H9 (cell line): ENCODE data around the gene SEZ6. TPM values are rescaled to one million over a fixed set of nuclear protein-coding genes. Genes with fewer than 3 reads are reported as not detected.

Source experiments
- DNase-seq: peaks from one replicate; pipeline ENCODE4 v3.0.0-alpha.2; 2017
- H2AFZ ChIP-seq: one replicate; pipeline ENCODE4 v1.6.1; 2013; ENCODE audit warnings: mild to moderate bottlenecking, low read length, control low read depth, moderate library complexity
- H2AK5ac ChIP-seq: 2 replicates; pipeline ENCODE4 v1.6.1; 2013; ENCODE audit warnings: low read length, control low read depth, mixed read lengths; ENCODE audit not compliant: insufficient read length
- H2BK120ac ChIP-seq: one replicate; pipeline ENCODE4 v1.6.1; 2013; ENCODE audit warnings: low read depth, mild to moderate bottlenecking, low read length, control low read depth, inconsistent platforms; ENCODE audit not compliant: poor library complexity, severe bottlenecking
- H2BK12ac ChIP-seq: 2 replicates; pipeline ENCODE4 v1.6.1; 2013; ENCODE audit warnings: low read length, control low read depth, mixed read lengths, low read depth; ENCODE audit not compliant: insufficient read length
- H2BK15ac ChIP-seq: 2 replicates; pipeline ENCODE4 v1.6.1; 2013; ENCODE audit warnings: low read depth, low read length, control low read depth
- H2BK20ac ChIP-seq: one replicate; pipeline ENCODE4 v1.6.1; 2013; ENCODE audit warnings: low read depth, mild to moderate bottlenecking, low read length, control low read depth, inconsistent platforms; ENCODE audit not compliant: poor library complexity, severe bottlenecking
- H2BK5ac ChIP-seq: 2 replicates; pipeline ENCODE4 v1.6.1; 2013; ENCODE audit warnings: low read length, control low read depth, mixed read lengths; ENCODE audit not compliant: insufficient read length
- H3K14ac ChIP-seq: 2 replicates; pipeline ENCODE4 v1.6.1; 2013; ENCODE audit warnings: low read length, control low read depth; ENCODE audit not compliant: insufficient read depth
- H3K18ac ChIP-seq: 2 replicates; pipeline ENCODE4 v1.6.1; 2013; ENCODE audit warnings: low read depth, mild to moderate bottlenecking, mixed read lengths, low read length, control low read depth; ENCODE audit not compliant: insufficient read length
- H3K23ac ChIP-seq: 2 replicates; pipeline ENCODE4 v1.6.1; 2013; ENCODE audit warnings: low read length, control low read depth, mixed read lengths, low read depth; ENCODE audit not compliant: insufficient read length
- H3K23me2 ChIP-seq: 2 replicates; pipeline ENCODE4 v1.6.1; 2013; ENCODE audit warnings: low read depth, mild to moderate bottlenecking, mixed read lengths, low read length, control low read depth; ENCODE audit not compliant: insufficient read length, poor library complexity, severe bottlenecking
- H3K27ac ChIP-seq: 2 replicates; pipeline ENCODE4 v1.5.1; 2013; ENCODE audit warnings: low read length, control low read depth, mixed read lengths, low read depth; ENCODE audit not compliant: insufficient read length
- H3K27me3 ChIP-seq: 2 replicates; pipeline ENCODE4 v1.6.1; 2013; ENCODE audit warnings: low read length, control low read depth, inconsistent platforms; ENCODE audit not compliant: insufficient read depth
- H3K4ac ChIP-seq: 2 replicates; pipeline ENCODE4 v1.6.1; 2013; ENCODE audit warnings: low read depth, mild to moderate bottlenecking, control low read depth, inconsistent platforms, low read length, moderate library complexity
- H3K4me1 ChIP-seq: 2 replicates; pipeline ENCODE4 v1.6.1; 2013; ENCODE audit warnings: low read length, control low read depth, inconsistent platforms; ENCODE audit not compliant: insufficient read depth
- H3K4me2 ChIP-seq: 2 replicates; pipeline ENCODE4 v1.6.1; 2013; ENCODE audit warnings: low read length, control low read depth, mixed read lengths; ENCODE audit not compliant: insufficient read length, insufficient read depth
- H3K56ac ChIP-seq: 2 replicates; pipeline ENCODE4 v1.6.1; 2013; ENCODE audit warnings: low read depth, mild to moderate bottlenecking, mixed read lengths, low read length, control low read depth; ENCODE audit not compliant: insufficient read length
- H3K79me1 ChIP-seq: 2 replicates; pipeline ENCODE4 v1.6.1; 2013; ENCODE audit warnings: low read depth, mild to moderate bottlenecking, moderate library complexity, low read length, control low read depth, inconsistent platforms; ENCODE audit not compliant: insufficient read depth, poor library complexity, severe bottlenecking
- H3K79me2 ChIP-seq: 2 replicates; pipeline ENCODE4 v1.6.1; 2013; ENCODE audit warnings: low read length, control low read depth, inconsistent platforms; ENCODE audit not compliant: insufficient read depth
- H3K9ac ChIP-seq: 2 replicates; pipeline ENCODE4 v1.6.1; 2013; ENCODE audit warnings: low read length, control low read depth, mixed read lengths; ENCODE audit not compliant: insufficient read length; ENCODE audit errors: extremely low read depth
- H3K9me3 ChIP-seq: one replicate; pipeline ENCODE4 v1.6.1; 2013; ENCODE audit warnings: low read depth, low read length, inconsistent platforms; ENCODE audit not compliant: control insufficient read depth
- H3T11ph ChIP-seq: one replicate; pipeline ENCODE4 v1.6.1; 2013; ENCODE audit warnings: mild to moderate bottlenecking, low read length, control low read depth, inconsistent platforms
- H4K20me1 ChIP-seq: one replicate; pipeline ENCODE4 v1.6.1; 2013; ENCODE audit not compliant: control insufficient read depth, insufficient read length, insufficient read depth
- H4K5ac ChIP-seq: 2 replicates; pipeline ENCODE4 v1.6.1; 2013; ENCODE audit warnings: low read depth, mild to moderate bottlenecking, mixed read lengths, low read length, control low read depth; ENCODE audit not compliant: insufficient read length
- H4K8ac ChIP-seq: replicated peaks from 2 replicates; pipeline ENCODE4 v1.6.1; 2013; ENCODE audit warnings: low read length, control low read depth, mixed read lengths, low read depth; ENCODE audit not compliant: insufficient read length
- H4K91ac ChIP-seq: 2 replicates; pipeline ENCODE4 v1.6.1; 2013; ENCODE audit warnings: low read depth, mild to moderate bottlenecking, moderate library complexity, mixed read lengths, low read length, control low read depth; ENCODE audit not compliant: insufficient read length
- H3K27ac Mint-ChIP-seq, 3 experiments: 2 replicates in 2 of 3; 3 replicates in 1 of 3; pipeline ENCODE4 v1.8.0; 2020 to 2021; ENCODE audit warnings: mixed read lengths in 3 of 3, mild to moderate bottlenecking in 1 of 3, moderate library complexity in 1 of 3
- H3K27me3 Mint-ChIP-seq: 2 replicates; pipeline ENCODE4 v1.8.0; 2021; ENCODE audit warnings: low read depth, mild to moderate bottlenecking, moderate library complexity, mixed read lengths
- H3K36me3 Mint-ChIP-seq, 3 experiments: 2 replicates in 2 of 3; 3 replicates in 1 of 3; pipeline ENCODE4 v1.8.0; 2020 to 2021; ENCODE audit warnings: low read depth in 3 of 3, mixed read lengths in 3 of 3; ENCODE audit not compliant: insufficient read depth in 1 of 3
- H3K4me1 Mint-ChIP-seq, 2 experiments: 2 replicates each; pipeline ENCODE4 v1.8.0; 2020; ENCODE audit warnings: mixed read lengths in 2 of 2
- H3K4me3 Mint-ChIP-seq, 2 experiments: 2 replicates in 1 of 2; 3 replicates in 1 of 2; pipeline ENCODE4 v1.8.0; 2020 to 2021; ENCODE audit warnings: mild to moderate bottlenecking in 2 of 2, mixed read lengths in 2 of 2, moderate library complexity in 1 of 2
- H3K9me3 Mint-ChIP-seq, 2 experiments: 2 replicates in 1 of 2; 3 replicates in 1 of 2; pipeline ENCODE4 v1.8.0; 2020; ENCODE audit warnings: mild to moderate bottlenecking in 2 of 2, mixed read lengths in 2 of 2, moderate library complexity in 1 of 2
- CTCF ChIP-seq: fragments of 200-600 bp; sonication (generic); conservative IDR thresholded peaks from 3 replicates; pipeline ENCODE4 v1.8.0; 2021; ENCODE audit warnings: antibody characterized with exemption, mild to moderate bottlenecking
- WGBS: extraction: QIAGEN DNeasy Blood & Tissue Kit; methylation state at CpG from one replicate; pipeline ENCODE4 v1.1.7; 2013; ENCODE audit warnings: missing lambda C conversion rate, low lambda C conversion rate, mixed read lengths; ENCODE audit not compliant: insufficient read length; ENCODE audit errors: extremely low coverage; 5-methylcytosine and 5-hydroxymethylcytosine counted together
- total RNA-seq: library from RNA; stranded (reverse); gene quantifications from 2 replicates; pipeline ENCODE4 v1.2.1, GENCODE V29; 2021

SEZ6 gene
- total RNA-seq, 1 experiment from 2014 or later, result 1.8 TPM

GRCh38 chr17:29032013-29032856 lies 26.4 kb upstream of the SEZ6 start:
- Mint-ChIP-seq H3K36me3 (peaks cover 13 to 20% (median 15%) of the 10 kb centered on the region in 3 experiments), H3K27ac (peak overlapping the region; percentile 65 to 99 (median 95)), H3K9me3 (peaks cover 19 to 20% of the 10 kb centered on the region in 2 experiments), H3K4me3 (peak overlapping the region; percentile 39 to 71; a peak in 4 of 5 replicates), H3K4me1 (peaks cover 46% of the 10 kb centered on the region in 2 experiments), H3K27me3 (peaks cover 8% of the 10 kb centered on the region)
- H3K56ac ChIP-seq, result peak overlapping the region; percentile 21
- H3K4me2 ChIP-seq, result peak overlapping the region; percentile 43
- no peak overlapping the region for H3K4ac ChIP-seq
- DNase-seq, result peak; percentile 57
- no peak overlapping the region for H2AK5ac ChIP-seq
- H3K18ac ChIP-seq, result peak overlapping the region; percentile 60
- H2BK15ac ChIP-seq, result no peak overlapping the region
- peak overlapping the region; percentile 70 for H3K27ac ChIP-seq
- no peak overlapping the region for H3T11ph ChIP-seq
- peak overlapping the region; percentile 76; the same call in 1 of the 2 replicates for H3K14ac ChIP-seq
- no peak overlapping the region for H2AFZ ChIP-seq
- no CpG with 5 or more reads among the region's 11 CpGs for WGBS
- peak overlapping the region; percentile 55 for H2BK12ac ChIP-seq
- H4K5ac ChIP-seq, result no peak overlapping the region
- H3K79me2 ChIP-seq, result no peaks in the 10 kb centered on the region
- no peaks in the 10 kb centered on the region for H4K20me1 ChIP-seq
- H3K23me2 ChIP-seq, result no peaks in the 10 kb centered on the region
- no peaks in the 10 kb centered on the region for H3K9me3 ChIP-seq
- H4K91ac ChIP-seq, result no peak overlapping the region
- no peak overlapping the region for H2BK20ac ChIP-seq
- H3K4me1 ChIP-seq, result peaks cover 12% of the 10 kb centered on the region
- no peaks in the 10 kb centered on the region for H3K27me3 ChIP-seq
- TF ChIP-seq CTCF, result no peak
- no peak overlapping the region for H2BK5ac ChIP-seq
- no peaks in the 10 kb centered on the region for H3K79me1 ChIP-seq
- H2BK120ac ChIP-seq, result no peak overlapping the region
- H3K23ac ChIP-seq, result no peak overlapping the region
- no peak overlapping the region for H3K9ac ChIP-seq
- H4K8ac ChIP-seq, result no peak overlapping the region
